ENCODE results near the gene CD79B. TPM values are rescaled to one million over a fixed set of nuclear protein-coding genes. Genes with fewer than 3 reads are reported as not detected.
"Not testable (repeated sequence)": the region's sequence is repeated elsewhere in the genome, so short reads cannot be mapped to it uniquely, and the experiment has no call there.

CD79B gene
- total RNA-seq, 1 experiment from 2014 or later: 0.10 TPM

- DNase-seq (ENCODE audit: low read depth): no peak
Observed at GRCh38 chr17:63934183-63935112, 2.3 kb upstream of the CD79B start.

GRCh38 chr17:63933598-63933997 lies 1.5 kb upstream of the CD79B start:
- no peak for DNase-seq (ENCODE audit: low read depth)

- no peak for DNase-seq (ENCODE audit: low read depth)
Observed at GRCh38 chr17:63932721-63933120, 590 bp upstream of the CD79B start.

- DNase-seq (ENCODE audit: low read depth): no peak
Observed at GRCh38 chr17:63930951-63931575, 1.1 kb downstream of the CD79B start.

- no peak for DNase-seq (ENCODE audit: low read depth)
Observed at GRCh38 chr17:63929860-63930766, 2.0 kb downstream of the CD79B start.

- DNase-seq (ENCODE audit: low read depth): no peak
Observed at GRCh38 chr17:63928966-63929695, 3.0 kb downstream of the CD79B start.

- no peak for DNase-seq (ENCODE audit: low read depth)
Observed at GRCh38 chr17:63928172-63928666, 3.9 kb downstream of the CD79B start.

- DNase-seq (ENCODE audit: low read depth): no peak
Observed at GRCh38 chr17:63927464-63928171, 4.5 kb downstream of the CD79B start.

GRCh38 chr17:63926164-63926563 lies 6.0 kb downstream of the CD79B start:
- DNase-seq (ENCODE audit: low read depth): no peak

- DNase-seq (ENCODE audit: low read depth): no peak
Observed at GRCh38 chr17:63925615-63926014, 6.5 kb downstream of the CD79B start.

- not testable (repeated sequence) for DNase-seq (ENCODE audit: low read depth)
Observed at GRCh38 chr17:63922402-63922801, 9.7 kb downstream of the CD79B start.

GRCh38 chr17:63920779-63921178 lies 11.4 kb downstream of the CD79B start:
- not testable (repeated sequence) for DNase-seq (ENCODE audit: low read depth)

GRCh38 chr17:63920050-63920449 lies 12.1 kb downstream of the CD79B start:
- DNase-seq (ENCODE audit: low read depth): not testable (repeated sequence)

- peak; percentile 51 for DNase-seq (ENCODE audit: low read depth)
Observed at GRCh38 chr17:63919311-63919723, 12.8 kb downstream of the CD79B start.

GRCh38 chr17:63918789-63919305 lies 13.3 kb downstream of the CD79B start, which contains the start of gene GH1:
Gene GH1, minus strand, starts transcription at chr17:63918839. Its CDS starts 63 bp downstream, at chr17:63918776.
- not testable (repeated sequence) for DNase-seq (ENCODE audit: low read depth)

GRCh38 chr17:63918305-63918704 lies 13.8 kb downstream of the CD79B start:
- peak; percentile 23 for DNase-seq (ENCODE audit: low read depth)

GRCh38 chr17:63917646-63918045 lies 14.5 kb downstream of the CD79B start:
- no peak for DNase-seq (ENCODE audit: low read depth)

GRCh38 chr17:63917206-63917605 lies 14.9 kb downstream of the CD79B start:
- DNase-seq (ENCODE audit: low read depth): not testable (repeated sequence)

- no peak for DNase-seq (ENCODE audit: low read depth)
Observed at GRCh38 chr17:63916566-63917185, 15.5 kb downstream of the CD79B start.
